K562 (cell line): Measurements from ENCODE around the gene ANAPC2. TPM values are rescaled to one million over a fixed set of nuclear protein-coding genes. Genes with fewer than 3 reads are reported as not detected.
A peak's percentile ranks its signal among the peaks of the same experiment; 100 is the strongest.

Experiments used
- CEBPB ChIP-seq: fragments of 450-650 bp; IDR thresholded peaks from 2 replicates; pipeline ENCODE4 v1.6.1; 2016; ENCODE audit warnings: missing genetic modification characterization, missing compliant biosample characterization
- DPF2 ChIP-seq: fragments of 450-650 bp; IDR thresholded peaks from 2 replicates; pipeline ENCODE4 v1.6.1; 2016
- FOXA3 ChIP-seq, 2 experiments: fragments of 450-650 bp in 1 of 2; sonication (generic) in 1 of 2; formaldehyde crosslinking; IDR thresholded peaks in 1 of 2; conservative IDR thresholded peaks in 1 of 2; 2 replicates each; pipeline versions ENCODE4 v1.4.0 to v1.8.0; 2020 to 2022; ENCODE audit warnings: mild to moderate bottlenecking in 2 of 2, missing genetic modification reagents in 1 of 2
- HIVEP1 ChIP-seq: fragments of 250-450 bp; sonication (Bioruptor Pico); IDR thresholded peaks from 2 replicates; pipeline ENCODE4 v1.4.0; 2020; ENCODE audit warnings: mild to moderate bottlenecking
- NR2C2 ChIP-seq, 2 experiments: fragments of 200-800 bp in 1 of 2; sonication (Bioruptor generic) in 1 of 2; sonication (generic) in 1 of 2; formaldehyde crosslinking in 1 of 2; IDR thresholded peaks; 2 replicates each; pipeline versions ENCODE4 v1.6.1 to v1.8.0; 2016 to 2022; ENCODE audit warnings: mild to moderate bottlenecking in 1 of 2, missing compliant biosample characterization in 1 of 2, missing genetic modification characterization in 1 of 2, missing genetic modification reagents in 1 of 2
- SIRT6 ChIP-seq: IDR thresholded peaks from one replicate; pipeline ENCODE4 v1.6.1; 2012; ENCODE audit warnings: low read depth, mild to moderate bottlenecking, control low read depth, inconsistent platforms, low read length, moderate library complexity
- TAF9B ChIP-seq: fragments of 450-650 bp; IDR thresholded peaks from 2 replicates; pipeline ENCODE4 v1.6.1; 2018; ENCODE audit warnings: mild to moderate bottlenecking; ENCODE audit not compliant: partially characterized antibody
- ZNF212 ChIP-seq: fragments of 450-650 bp; formaldehyde crosslinking; IDR thresholded peaks from 2 replicates; pipeline ENCODE4 v1.4.0; 2020; ENCODE audit warnings: mild to moderate bottlenecking
- ZNF395 ChIP-seq: fragments of 200-800 bp; sonication (Bioruptor generic); IDR thresholded peaks from 2 replicates; pipeline ENCODE4 v1.6.1; 2017; ENCODE audit warnings: missing genetic modification characterization, missing compliant biosample characterization
- polyA plus RNA-seq, 8 experiments: library from polyadenylated mRNA; depleted of rRNA in 4 of 8; stranded (reverse) in 5 of 8; unstranded in 3 of 8; fragments of >200 nt; fragmentation: Nextera tagmentation in 2 of 8; fragmentation: Illumina TruSeq in 1 of 8; extraction: Ambion mirVana in 2 of 8; extraction: Trizol in 1 of 8; gene quantifications; 2 replicates each; pipeline versions ENCODE4 v1.2.1 to v1.2.3, GENCODE V29; 2011 to 2014; ENCODE audit warnings: inconsistent platforms in 1 of 8, missing spikeins in 1 of 8
- total RNA-seq, 7 experiments: library from RNA; depleted of rRNA in 6 of 7; stranded (reverse); fragments of >200 nt in 6 of 7; fragmentation: Illumina TruSeq in 2 of 7; extraction: Trizol in 2 of 7; gene quantifications; 2 replicates each; pipeline versions ENCODE4 v1.2.1 to v1.2.3, GENCODE V29; 2011 to 2021; ENCODE audit warnings: low replicate concordance in 1 of 7
- TF ChIP-seq, protein P1 (sequence below): fragments of 250-450 bp; sonication (Bioruptor Pico); IDR thresholded peaks from 2 replicates; pipeline ENCODE4 v1.8.0; 2022; ENCODE audit warnings: moderate library complexity, mild to moderate bottlenecking, inconsistent platforms
- TF ChIP-seq, protein P2 (sequence below): sonication (generic); formaldehyde crosslinking; IDR thresholded peaks from 2 replicates; pipeline ENCODE4 v1.9.0; 2022; ENCODE audit warnings: mild to moderate bottlenecking, missing genetic modification reagents

ANAPC2 gene
- total and polyA plus RNA-seq, 9 of the 15 experiments (the other 6 are each of a cell fraction or from before 2014, with no cell fraction given), result 0.11 to 56.5 (median 17.1) TPM; not detected in 1

- TF ChIP-seq, protein P1, sequence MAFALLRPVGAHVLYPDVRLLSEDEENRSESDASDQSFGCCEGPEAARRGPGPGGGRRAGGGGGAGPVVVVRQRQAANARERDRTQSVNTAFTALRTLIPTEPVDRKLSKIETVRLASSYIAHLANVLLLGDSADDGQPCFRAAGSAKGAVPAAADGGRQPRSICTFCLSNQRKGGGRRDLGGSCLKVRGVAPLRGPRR (CRISPR knock-in tag), result no peak
- TF ChIP-seq ZNF212 (CRISPR knock-in tag), result no peak
- no peak for TF ChIP-seq DPF2
- TF ChIP-seq NR2C2 (CRISPR knock-in tag; IDR thresholded peaks at IDR 0.05), result no peak
- peak; percentile 35; the same call in 1 of the 2 replicates for TF ChIP-seq NR2C2 (tag; IDR thresholded peaks at IDR 0.05)
- no peak for TF ChIP-seq ZNF395 (CRISPR knock-in tag)
- TF ChIP-seq HIVEP1, result no peak
- TF ChIP-seq, protein P2, sequence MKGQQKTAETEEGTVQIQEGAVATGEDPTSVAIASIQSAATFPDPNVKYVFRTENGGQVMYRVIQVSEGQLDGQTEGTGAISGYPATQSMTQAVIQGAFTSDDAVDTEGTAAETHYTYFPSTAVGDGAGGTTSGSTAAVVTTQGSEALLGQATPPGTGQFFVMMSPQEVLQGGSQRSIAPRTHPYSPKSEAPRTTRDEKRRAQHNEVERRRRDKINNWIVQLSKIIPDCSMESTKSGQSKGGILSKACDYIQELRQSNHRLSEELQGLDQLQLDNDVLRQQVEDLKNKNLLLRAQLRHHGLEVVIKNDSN, result no peak
- no peak for TF ChIP-seq TAF9B
- TF ChIP-seq SIRT6, result no peak
- TF ChIP-seq FOXA3 (CRISPR knock-in tag; conservative IDR thresholded peaks at IDR 0.05 in 1 of 2, IDR thresholded peaks at IDR 0.05 in 1 of 2), result no peak
- TF ChIP-seq CEBPB (tag), result no peak
These were observed 33.2 kb upstream of the ANAPC2 start (continued) for GRCh38 chr9:137221506-137222111.
